ENCODE measurements around the gene FAM156A. TPM values are rescaled to one million over a fixed set of nuclear protein-coding genes. Genes with fewer than 3 reads are reported as not detected.

FAM156A gene
- total and polyA plus RNA-seq, 2 donors (not counting 3 experiments of a cell fraction or from before 2014, with no cell fraction given) = 15.3 to 16.1 TPM

GRCh38 chrX:52983321-52984000 lies 25.1 kb upstream of the FAM156A start:
- intact Hi-C loops (cut with micrococcal nuclease) = no loop called here
- no peak overlapping the region for H3K4me3 ChIP-seq (replicated peaks in 1 of 3; ENCODE audit: insufficient read depth in 1 of 3, low read depth in 1 of 3, low read length in 3 of 3)

More at GRCh38 chrX:52983321-52984000, 25.1 kb upstream of the FAM156A start:
- Histone ChIP-seq H3K9me3 (replicated peaks; ENCODE audit: control insufficient read depth, insufficient read depth, low read length) (no peaks in the 10 kb centered on the region), H3K27ac (ENCODE audit: insufficient read depth, low read depth, low read length) (no peak overlapping the region), H3K4me1 (ENCODE audit: control insufficient read depth, extremely low read depth, insufficient read depth, low read length) (peaks cover 2% of the 10 kb centered on the region), H3K9ac (replicated peaks; ENCODE audit: extremely low read depth, insufficient read depth, low read length) (no peak overlapping the region), H4K20me1 (replicated peaks; ENCODE audit: control insufficient read depth, extremely low read depth, insufficient read depth, low read length) (no peaks in the 10 kb centered on the region), H3K9me1 (replicated peaks; ENCODE audit: control insufficient read depth, extremely low read depth, insufficient read depth, low read length) (no peaks in the 10 kb centered on the region), H3K79me2 (ENCODE audit: control insufficient read depth, insufficient read depth, low read length) (no peaks in the 10 kb centered on the region), H3K27me3 (ENCODE audit: control insufficient read depth in 2 of 2, insufficient read depth in 2 of 2, low read length in 2 of 2) (no peaks in the 10 kb centered on the region), H3K4me2 (ENCODE audit: insufficient read depth, low read length) (no peak overlapping the region), H3K36me3 (ENCODE audit: control insufficient read depth in 2 of 2, extremely low read depth in 1 of 2, insufficient read depth in 2 of 2, low read length in 2 of 2) (no peaks in the 10 kb centered on the region), H2AFZ (ENCODE audit: low read depth, low read length) (no peak overlapping the region)
- peak; percentile 24 for FAIRE-seq
- BruUV-seq (replicated peaks) = no TSS peak
- dilution Hi-C loops (cut with MboI; ENCODE audit: extremely low pct_ligation_motif_present, low sequenced_read_pairs) = no loop called here
- ChIA-PET POLR2A (no interaction called here), CTCF (no interaction called here)
- no peak for DNase-seq (ENCODE audit: low read depth, low spot score)
- TF ChIP-seq GATA2 (IDR thresholded peaks at IDR 0.05; ENCODE audit: insufficient read depth, insufficient read length, low read depth, low read length) = no peak
- no peak for TF ChIP-seq POLR2A (IDR thresholded peaks at IDR 0.05; ENCODE audit: low read depth, low read length)
- no peak for TF ChIP-seq MAX (IDR thresholded peaks at IDR 0.05; ENCODE audit: insufficient read depth, insufficient read length)
- no peak for TF ChIP-seq MYC (IDR thresholded peaks at IDR 0.05; ENCODE audit: low read depth, low read length)
- TF ChIP-seq FOS (IDR thresholded peaks at IDR 0.05; ENCODE audit: borderline replicate concordance, insufficient read depth, low read length) = no peak
- TF ChIP-seq JUN (IDR thresholded peaks at IDR 0.05; ENCODE audit: borderline replicate concordance, insufficient read depth, insufficient read length, low read depth) = no peak
- no peak for TF ChIP-seq POLR2AphosphoS5 (IDR thresholded peaks at IDR 0.05; ENCODE audit: insufficient read depth, low read depth, low read length)
- TF ChIP-seq CTCF (IDR thresholded peaks at IDR 0.05; ENCODE audit: extremely low read depth in 1 of 2, insufficient read depth in 1 of 2, low read depth in 1 of 2, low read length in 2 of 2) = no peak
- no peak for TF ChIP-seq EZH2 (IDR thresholded peaks at IDR 0.05; ENCODE audit: borderline replicate concordance, low read depth, low read length, severe bottlenecking)
